ENCODE results near the gene PDPK1.

DNA sequence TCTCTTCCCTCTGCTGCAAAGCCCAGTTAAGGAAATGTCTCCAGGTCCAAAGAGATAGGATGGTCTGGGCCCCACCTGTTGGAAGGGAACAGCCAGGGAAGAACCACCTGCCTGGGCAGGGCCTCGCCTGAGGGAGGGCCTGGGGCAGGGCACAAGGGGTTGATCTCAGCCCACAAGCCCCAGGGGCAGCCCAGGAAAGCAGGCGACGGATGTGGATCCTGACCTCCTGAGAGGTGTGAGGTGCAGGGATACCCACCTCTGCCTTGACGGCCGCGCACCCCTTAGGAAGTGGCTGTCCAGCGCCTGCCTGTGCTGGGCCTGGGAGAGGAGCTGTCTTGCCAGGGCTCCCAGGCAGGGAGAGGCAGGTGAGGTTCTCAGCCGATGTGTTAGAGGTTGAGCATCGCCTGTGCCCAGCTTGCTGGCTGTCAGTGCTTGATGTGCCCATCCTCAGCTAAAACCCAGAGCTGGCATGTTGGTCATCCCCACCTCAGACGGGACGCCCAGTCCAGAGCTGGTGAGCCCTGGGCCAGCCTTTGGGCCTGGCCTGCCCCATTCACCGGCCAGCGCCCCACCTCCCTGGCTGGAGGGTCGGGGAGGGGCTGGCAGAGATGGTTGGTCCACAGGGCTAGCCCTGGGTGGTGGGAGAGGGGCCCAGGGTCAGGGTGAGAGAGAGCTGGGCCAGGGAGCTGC is 7.0 kb upstream of the PDPK1 start:
- TF ChIP-seq, protein P1, sequence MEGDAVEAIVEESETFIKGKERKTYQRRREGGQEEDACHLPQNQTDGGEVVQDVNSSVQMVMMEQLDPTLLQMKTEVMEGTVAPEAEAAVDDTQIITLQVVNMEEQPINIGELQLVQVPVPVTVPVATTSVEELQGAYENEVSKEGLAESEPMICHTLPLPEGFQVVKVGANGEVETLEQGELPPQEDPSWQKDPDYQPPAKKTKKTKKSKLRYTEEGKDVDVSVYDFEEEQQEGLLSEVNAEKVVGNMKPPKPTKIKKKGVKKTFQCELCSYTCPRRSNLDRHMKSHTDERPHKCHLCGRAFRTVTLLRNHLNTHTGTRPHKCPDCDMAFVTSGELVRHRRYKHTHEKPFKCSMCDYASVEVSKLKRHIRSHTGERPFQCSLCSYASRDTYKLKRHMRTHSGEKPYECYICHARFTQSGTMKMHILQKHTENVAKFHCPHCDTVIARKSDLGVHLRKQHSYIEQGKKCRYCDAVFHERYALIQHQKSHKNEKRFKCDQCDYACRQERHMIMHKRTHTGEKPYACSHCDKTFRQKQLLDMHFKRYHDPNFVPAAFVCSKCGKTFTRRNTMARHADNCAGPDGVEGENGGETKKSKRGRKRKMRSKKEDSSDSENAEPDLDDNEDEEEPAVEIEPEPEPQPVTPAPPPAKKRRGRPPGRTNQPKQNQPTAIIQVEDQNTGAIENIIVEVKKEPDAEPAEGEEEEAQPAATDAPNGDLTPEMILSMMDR (IDR thresholded peaks at IDR 0.05; ENCODE audit: low read length): no peak
- TF ChIP-seq EZH2 (IDR thresholded peaks at IDR 0.05; ENCODE audit: borderline replicate concordance, low read length): no peak

Measured in OCI-LY1 (cell line).